ENCODE results near the gene LSM12.
"Not testable (repeated sequence)": the region's sequence is repeated elsewhere in the genome, so short reads cannot be mapped to it uniquely, and the experiment has no call there.

The LSM12 gene

GRCh38 chr17:44066204-44066930 lies at the start of gene LSM12:
Gene LSM12, minus strand, starts transcription at chr17:44066671. Its CDS starts 84 bp downstream, at chr17:44066587.
- peak; percentile 92 for DNase-seq

DNA sequence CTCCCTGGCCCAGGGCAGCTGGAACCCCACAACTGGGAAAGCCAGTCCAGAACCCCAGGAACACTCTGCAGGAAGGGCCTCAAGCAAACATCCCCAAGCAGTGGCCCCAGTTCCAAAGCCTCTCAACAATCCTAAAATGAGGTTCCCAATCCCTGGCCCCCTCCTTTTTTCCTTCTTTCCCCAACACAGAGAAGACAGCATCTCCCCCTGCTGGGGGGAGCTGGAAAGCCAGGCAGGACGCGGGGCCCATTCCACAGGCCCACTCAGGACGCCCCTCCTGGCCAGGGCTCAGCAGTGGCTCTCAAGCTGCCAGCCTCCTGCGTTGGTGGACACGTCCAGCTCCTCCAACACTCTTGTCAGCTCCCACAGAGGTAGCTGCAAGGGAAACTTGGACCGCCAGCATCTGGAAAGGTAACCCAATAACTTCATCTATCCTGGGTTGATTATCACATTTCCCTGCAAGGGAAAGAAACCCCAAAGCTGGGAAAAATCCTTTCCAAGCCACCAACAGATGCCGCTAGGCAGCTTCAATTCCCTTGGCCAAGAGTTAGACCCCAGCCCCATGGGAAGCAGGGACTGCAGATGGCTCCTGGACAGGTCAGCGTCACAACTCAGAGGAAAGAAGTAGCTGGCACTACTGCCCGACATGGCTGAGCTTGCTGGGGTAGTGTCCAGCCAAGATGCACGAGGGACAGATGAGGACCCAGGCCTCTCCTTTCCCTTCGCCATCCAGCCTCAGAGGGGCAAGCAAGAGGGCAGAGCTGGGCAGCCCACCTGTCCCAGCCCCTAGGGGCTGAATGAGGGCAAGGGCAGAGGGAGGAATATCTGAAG lies 49.3 kb upstream of the LSM12 start:
- DNase-seq, result no peak

DNA sequence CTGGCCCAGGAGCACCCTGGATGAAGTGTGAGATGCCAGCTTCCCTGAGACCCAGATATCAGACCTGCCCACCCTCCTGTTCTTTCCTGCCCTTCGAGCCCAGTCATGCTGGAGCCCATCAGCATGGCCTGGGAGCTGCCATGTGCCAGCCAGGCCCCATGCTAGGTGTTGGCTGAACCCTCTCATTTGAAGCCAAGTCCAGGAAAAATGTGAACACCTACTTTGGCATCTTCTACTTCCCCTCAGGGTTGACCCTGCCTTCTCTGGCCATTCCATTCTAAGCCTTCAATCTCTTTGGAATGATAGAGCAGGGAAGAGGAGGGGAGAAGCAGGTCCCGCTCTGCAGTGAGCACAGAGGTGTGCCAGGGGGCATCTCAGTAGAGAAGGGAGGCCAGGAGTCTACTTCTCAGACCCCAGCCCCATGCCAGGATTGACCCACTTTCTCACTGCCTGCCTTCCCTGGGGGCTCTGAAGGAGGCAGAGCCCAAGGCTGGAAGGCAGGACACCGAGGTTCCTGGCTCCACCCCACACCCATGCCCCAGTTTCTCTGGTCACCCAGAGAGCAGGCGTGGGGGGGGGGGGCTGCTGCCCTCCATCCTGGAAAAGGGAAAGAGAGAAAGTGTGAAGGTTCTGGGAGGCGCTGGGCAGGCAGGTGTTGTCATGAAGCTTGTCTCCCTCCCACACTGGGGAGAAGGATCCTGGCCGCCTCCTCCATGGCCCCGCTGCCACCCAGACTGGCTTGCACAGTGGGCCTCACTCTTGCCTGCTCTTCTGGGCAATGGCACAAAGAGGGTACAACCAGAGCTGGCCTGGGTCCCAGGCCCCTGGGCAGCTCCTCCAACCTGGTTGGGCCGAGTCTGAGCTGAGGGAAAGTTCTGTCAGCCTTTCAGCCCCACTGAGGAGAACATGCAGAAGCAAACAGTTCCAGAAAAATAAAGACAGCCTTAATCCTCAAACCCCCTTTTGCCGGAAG lies 47.7 kb upstream of the LSM12 start:
- no peak for DNase-seq

DNA sequence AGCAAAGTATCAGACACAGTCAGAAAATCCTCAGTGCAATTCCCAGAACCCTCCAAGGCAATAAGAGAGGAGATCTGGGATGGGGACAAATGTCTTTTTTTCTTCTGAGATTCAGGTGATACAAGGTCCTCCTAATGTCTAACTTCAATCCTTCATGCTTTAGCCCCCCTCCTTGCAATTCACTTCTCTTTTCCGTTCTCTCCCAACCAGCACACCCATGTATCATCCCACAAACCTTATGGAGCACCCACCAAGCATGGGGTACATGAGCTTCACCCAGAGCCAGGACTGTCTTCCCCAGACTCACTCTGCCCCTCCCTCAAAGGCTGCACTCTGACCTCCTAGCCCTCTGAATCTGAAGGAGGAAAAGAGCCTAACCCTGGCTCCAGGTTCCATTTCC lies 46.9 kb upstream of the LSM12 start:
- DNase-seq, result no peak

GRCh38 chr17:44112284-44113280 lies 46.1 kb upstream of the LSM12 start:
- DNase-seq, result no peak

GRCh38 chr17:44111777-44112176 lies 45.3 kb upstream of the LSM12 start:
- no peak for DNase-seq

GRCh38 chr17:44110823-44111633 lies 44.6 kb upstream of the LSM12 start:
- no peak for DNase-seq

DNA sequence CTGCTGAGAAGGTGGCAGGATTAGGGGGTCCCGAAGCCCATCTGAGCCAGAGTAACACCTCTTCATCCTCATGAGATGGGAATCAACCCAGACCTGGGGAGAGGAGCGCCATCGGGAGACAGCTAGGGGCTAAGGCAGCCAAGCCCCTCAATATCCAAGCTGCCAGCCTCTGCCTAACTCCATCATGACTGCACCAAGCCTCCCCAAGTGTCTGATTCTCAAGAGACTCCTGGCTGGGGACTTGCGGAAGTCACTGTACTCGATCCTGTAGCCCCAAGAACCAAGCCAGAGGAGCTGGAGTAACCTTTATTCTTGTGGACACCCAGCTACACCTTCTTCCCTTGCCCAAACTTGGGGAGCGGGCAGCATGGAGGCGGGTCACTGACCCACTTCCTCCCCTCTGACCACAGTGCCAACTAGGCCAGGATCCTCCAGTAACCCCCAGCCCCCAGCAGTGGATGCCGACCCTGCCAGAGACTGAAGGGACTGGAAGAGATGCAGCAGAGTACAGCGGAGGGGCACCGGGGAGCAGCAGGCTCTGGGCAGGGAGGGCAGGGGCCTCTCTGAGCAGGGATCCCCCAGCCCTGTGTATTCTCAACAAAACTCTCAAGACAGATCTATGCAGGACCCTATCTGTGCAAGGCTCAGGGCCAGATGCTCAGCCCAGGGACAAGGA lies 43.7 kb upstream of the LSM12 start:
- DNase-seq, result no peak

- DNase-seq, result no peak
These were observed 42.8 kb upstream of the LSM12 start for GRCh38 chr17:44109312-44109630.

GRCh38 chr17:44108440-44109311 lies 42.2 kb upstream of the LSM12 start:
- no peak for DNase-seq

- no peak for DNase-seq
These were observed 40.3 kb upstream of the LSM12 start for GRCh38 chr17:44106801-44107200.

DNA sequence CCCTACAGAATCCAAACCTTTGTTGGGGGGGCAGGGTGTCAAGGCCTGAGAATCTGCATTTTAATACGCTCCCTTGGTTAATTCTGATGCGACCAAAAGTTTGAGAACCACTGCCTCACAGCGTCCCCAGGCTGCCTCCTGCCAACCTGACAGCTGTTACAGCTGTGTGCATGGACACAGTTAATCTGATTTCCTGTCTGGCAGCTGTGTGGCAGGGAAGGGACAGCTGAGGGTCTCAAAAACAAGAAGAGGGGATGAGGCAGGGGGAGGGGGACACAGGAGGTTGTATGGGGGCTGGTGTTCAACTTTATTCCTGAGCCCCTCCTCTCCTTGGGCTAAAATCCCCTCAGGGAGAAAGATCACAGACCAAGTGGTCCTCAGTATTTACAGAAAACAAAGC lies 39.5 kb upstream of the LSM12 start:
- DNase-seq, result no peak

DNA sequence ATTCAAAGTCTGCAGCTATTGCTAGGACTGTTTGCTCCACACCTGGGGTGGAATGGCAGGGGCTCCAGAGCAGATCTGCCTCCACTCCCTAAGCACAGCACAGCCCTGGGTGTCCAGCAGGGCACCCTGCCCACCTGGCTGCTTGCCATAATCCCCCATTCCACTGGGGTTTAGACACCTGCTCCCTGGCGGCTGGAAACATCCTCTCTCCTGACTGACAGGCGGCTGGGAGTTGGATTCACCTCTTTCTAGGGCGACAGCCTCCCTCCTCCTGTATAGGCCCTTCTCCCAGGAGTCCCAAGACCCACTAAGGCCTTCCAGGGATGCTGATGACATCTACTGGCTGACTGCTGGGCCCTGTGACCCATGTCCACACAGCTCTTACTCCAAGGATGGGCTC lies 39.0 kb upstream of the LSM12 start:
- DNase-seq, result no peak

- no peak for DNase-seq
These were observed 36.6 kb upstream of the LSM12 start for GRCh38 chr17:44102849-44103622.

DNA sequence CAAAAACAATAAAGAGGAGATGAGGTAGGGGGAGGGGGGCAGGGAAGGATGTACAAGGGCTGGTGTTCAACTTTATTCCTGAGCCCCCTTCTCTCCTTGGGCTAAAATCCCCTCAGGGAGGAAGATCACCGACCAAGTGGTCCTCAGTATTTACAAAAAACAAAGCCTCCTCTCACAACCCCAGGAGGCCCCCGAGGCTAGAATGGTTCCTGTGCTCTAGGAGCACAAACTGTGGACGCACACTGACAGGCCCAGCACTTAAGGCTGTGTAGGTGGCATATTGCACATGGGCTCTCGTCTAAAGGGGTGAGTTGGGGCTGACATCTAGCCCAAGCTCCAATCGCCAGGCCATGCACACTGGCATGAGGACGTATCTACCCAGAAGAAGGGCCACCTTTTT lies 35.4 kb upstream of the LSM12 start:
- not testable (repeated sequence) for DNase-seq

- DNase-seq, result no peak
These were observed 30.9 kb upstream of the LSM12 start for GRCh38 chr17:44097110-44097958.

GRCh38 chr17:44095647-44096496 lies 29.4 kb upstream of the LSM12 start:
- DNase-seq, result no peak
